H1 (cell line): Measurements from ENCODE around the gene PRKCZ. TPM values are rescaled to one million over a fixed set of nuclear protein-coding genes. Genes with fewer than 3 reads are reported as not detected.

Source experiments
- ATF2 ChIP-seq: IDR thresholded peaks from 2 replicates; pipeline ENCODE4 v1.6.1; 2012; ENCODE audit warnings: low read length, inconsistent platforms
- BCL11A ChIP-seq, 2 experiments: IDR thresholded peaks; one replicate each; pipeline ENCODE4 v1.6.1; 2011; ENCODE audit warnings: low read depth in 2 of 2, low read length in 2 of 2, mild to moderate bottlenecking in 2 of 2
- CHD2 ChIP-seq: IDR thresholded peaks from 2 replicates; pipeline ENCODE4 v1.6.1; 2012; ENCODE audit warnings: low read length, improper control_type of control experiment
- polyA plus RNA-seq, 7 experiments: library from polyadenylated mRNA; depleted of rRNA in 3 of 7; stranded (reverse) in 5 of 7; unstranded in 2 of 7; fragments of >200 nt in 5 of 7; fragments of 200-250 nt in 2 of 7; gene quantifications; 1 replicate in 5 of 7; 2 replicates in 1 of 7; 4 replicates in 1 of 7; pipeline versions ENCODE4 v1.2.1 to v1.2.3, GENCODE V29; 2011 to 2013; ENCODE audit warnings: missing spikeins in 2 of 7, mixed read lengths in 2 of 7
- total RNA-seq: library from RNA; stranded (reverse); fragmentation: NEBNext Ultra II Directional; extraction: Animal tissue kit (Norgen Biotek cat#: 25700); gene quantifications from 2 replicates; pipeline ENCODE4 v1.2.1, GENCODE V29; 2021

The PRKCZ gene
- total and polyA plus RNA-seq, 2 of the 8 experiments (the other 6 are each of a cell fraction or from before 2014, with no cell fraction given) = 37.4 to 45.1 TPM

- TF ChIP-seq CHD2 (no peak), BCL11A (IDR thresholded peaks at IDR 0.05; ENCODE audit: low read depth in 2 of 2, low read length in 2 of 2) (no peak), ATF2 (no peak)
These were observed 24.2 kb downstream of the PRKCZ start (continued) for GRCh38 chr1:2074396-2074795.
